Left ventricle myocardium inferior (tissue), 1 donor: Measurements from ENCODE around the gene MAP3K4. TPM values are rescaled to one million over a fixed set of nuclear protein-coding genes. Genes with fewer than 3 reads are reported as not detected.

ENCODE experiments used
- DNase-seq: peaks from one replicate; pipeline ENCODE4 v3.0.0-alpha.2; 2020
- H3K27ac ChIP-seq: fragments of 200-600 bp; replicated peaks from 2 replicates; pipeline ENCODE4 v1.8.0; 2021
- H3K27me3 ChIP-seq: fragments of 200-600 bp; 2 replicates; pipeline ENCODE4 v1.8.0; 2021; ENCODE audit warnings: low read depth
- H3K36me3 ChIP-seq: fragments of 200-600 bp; 2 replicates; pipeline ENCODE4 v1.8.0; 2021
- H3K4me1 ChIP-seq: fragments of 200-600 bp; 2 replicates; pipeline ENCODE4 v1.8.0; 2021
- H3K4me3 ChIP-seq: fragments of 200-600 bp; 2 replicates; pipeline ENCODE4 v1.8.0; 2021; ENCODE audit warnings: mild to moderate bottlenecking, moderate library complexity
- H3K9me3 ChIP-seq: fragments of 200-600 bp; replicated peaks from 2 replicates; pipeline ENCODE4 v1.8.0; 2021
- intact Hi-C: fragments of 100-400 bp; cut with micrococcal nuclease; formaldehyde crosslinking; loops from one replicate; pipeline ENCODE4 v1.11.0; 2022
- total RNA-seq: library from RNA; stranded (reverse); fragmentation: NEBNext Ultra II Directional; extraction: Animal tissue kit (Norgen Biotek cat#: 25700); gene quantifications from one replicate; pipeline ENCODE4 v1.2.1, GENCODE V29; 2021
- TF ChIP-seq, protein P1 (sequence below): fragments of 200-600 bp; IDR thresholded peaks from 2 replicates; pipeline ENCODE4 v1.8.0; 2021; ENCODE audit warnings: antibody characterized with exemption, mild to moderate bottlenecking, borderline replicate concordance
- donor health status: DM: no; HTN: yes; CAD: no; lungs with severe emphysema.

Gene MAP3K4
- total RNA-seq, 1 donor from 2014 or later = 37.1 TPM

- intact Hi-C loops = no loop called here
- no peak for DNase-seq
- TF ChIP-seq, protein P1, sequence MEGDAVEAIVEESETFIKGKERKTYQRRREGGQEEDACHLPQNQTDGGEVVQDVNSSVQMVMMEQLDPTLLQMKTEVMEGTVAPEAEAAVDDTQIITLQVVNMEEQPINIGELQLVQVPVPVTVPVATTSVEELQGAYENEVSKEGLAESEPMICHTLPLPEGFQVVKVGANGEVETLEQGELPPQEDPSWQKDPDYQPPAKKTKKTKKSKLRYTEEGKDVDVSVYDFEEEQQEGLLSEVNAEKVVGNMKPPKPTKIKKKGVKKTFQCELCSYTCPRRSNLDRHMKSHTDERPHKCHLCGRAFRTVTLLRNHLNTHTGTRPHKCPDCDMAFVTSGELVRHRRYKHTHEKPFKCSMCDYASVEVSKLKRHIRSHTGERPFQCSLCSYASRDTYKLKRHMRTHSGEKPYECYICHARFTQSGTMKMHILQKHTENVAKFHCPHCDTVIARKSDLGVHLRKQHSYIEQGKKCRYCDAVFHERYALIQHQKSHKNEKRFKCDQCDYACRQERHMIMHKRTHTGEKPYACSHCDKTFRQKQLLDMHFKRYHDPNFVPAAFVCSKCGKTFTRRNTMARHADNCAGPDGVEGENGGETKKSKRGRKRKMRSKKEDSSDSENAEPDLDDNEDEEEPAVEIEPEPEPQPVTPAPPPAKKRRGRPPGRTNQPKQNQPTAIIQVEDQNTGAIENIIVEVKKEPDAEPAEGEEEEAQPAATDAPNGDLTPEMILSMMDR = no peak
- Histone ChIP-seq H3K9me3 (no peaks in the 10 kb centered on the region), H3K27ac (no peak overlapping the region), H3K4me3 (no peak overlapping the region), H3K27me3 (no peaks in the 10 kb centered on the region), H3K4me1 (peaks cover 18% of the 10 kb centered on the region), H3K36me3 (peaks cover 64% of the 10 kb centered on the region)
Measured at GRCh38 chr6:161079566-161080262, 88.1 kb downstream of the MAP3K4 start.

- Histone ChIP-seq H3K4me3 (no peak overlapping the region), H3K27ac (no peak overlapping the region), H3K36me3 (peaks cover 71% of the 10 kb centered on the region), H3K27me3 (no peaks in the 10 kb centered on the region), H3K4me1 (peaks cover 11% of the 10 kb centered on the region), H3K9me3 (no peaks in the 10 kb centered on the region)
- intact Hi-C loops = no loop called here
- TF ChIP-seq, protein P1 = no peak
- no peak for DNase-seq
Measured at GRCh38 chr6:161080263-161080970, 88.8 kb downstream of the MAP3K4 start.

DNA sequence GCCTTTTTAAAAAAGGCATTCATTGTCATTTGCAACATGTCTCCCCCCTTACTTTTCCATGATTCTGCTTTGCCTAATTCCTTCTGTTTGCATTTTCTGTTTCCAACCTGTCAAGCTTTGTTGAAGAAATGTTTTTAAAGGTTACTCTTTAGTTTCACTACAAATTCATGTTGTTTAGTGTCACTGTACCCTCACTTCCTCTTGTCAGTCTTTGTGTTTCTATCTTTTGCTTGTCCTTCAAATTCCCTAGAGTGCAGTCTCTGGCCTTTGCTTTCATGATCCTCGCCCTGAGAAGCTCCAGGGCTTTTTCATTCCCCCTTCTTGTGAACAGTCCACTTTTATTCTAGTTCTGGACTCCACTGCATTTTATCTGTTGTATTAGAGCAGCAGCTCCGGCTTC, 90.6 kb downstream of the MAP3K4 start:
- H3K4me3 ChIP-seq = no peak overlapping the region
- TF ChIP-seq, protein P1 = no peak
- intact Hi-C loops = no loop called here
- H3K27ac ChIP-seq = peak overlapping the region; percentile 29
- H3K4me1 ChIP-seq = no peaks in the 10 kb centered on the region
- H3K9me3 ChIP-seq = no peaks in the 10 kb centered on the region
- DNase-seq = no peak
- H3K36me3 ChIP-seq = peaks cover 86% of the 10 kb centered on the region
- no peaks in the 10 kb centered on the region for H3K27me3 ChIP-seq

- H3K4me3 ChIP-seq = no peak overlapping the region
- intact Hi-C loops = no loop called here
- DNase-seq = no peak
- peaks cover 98% of the 10 kb centered on the region for H3K36me3 ChIP-seq
- TF ChIP-seq, protein P1 = no peak
- H3K27me3 ChIP-seq = no peaks in the 10 kb centered on the region
- H3K9me3 ChIP-seq = no peaks in the 10 kb centered on the region
- H3K27ac ChIP-seq = no peak overlapping the region
- no peaks in the 10 kb centered on the region for H3K4me1 ChIP-seq
Measured at GRCh38 chr6:161085246-161085645, 93.7 kb downstream of the MAP3K4 start.

DNA sequence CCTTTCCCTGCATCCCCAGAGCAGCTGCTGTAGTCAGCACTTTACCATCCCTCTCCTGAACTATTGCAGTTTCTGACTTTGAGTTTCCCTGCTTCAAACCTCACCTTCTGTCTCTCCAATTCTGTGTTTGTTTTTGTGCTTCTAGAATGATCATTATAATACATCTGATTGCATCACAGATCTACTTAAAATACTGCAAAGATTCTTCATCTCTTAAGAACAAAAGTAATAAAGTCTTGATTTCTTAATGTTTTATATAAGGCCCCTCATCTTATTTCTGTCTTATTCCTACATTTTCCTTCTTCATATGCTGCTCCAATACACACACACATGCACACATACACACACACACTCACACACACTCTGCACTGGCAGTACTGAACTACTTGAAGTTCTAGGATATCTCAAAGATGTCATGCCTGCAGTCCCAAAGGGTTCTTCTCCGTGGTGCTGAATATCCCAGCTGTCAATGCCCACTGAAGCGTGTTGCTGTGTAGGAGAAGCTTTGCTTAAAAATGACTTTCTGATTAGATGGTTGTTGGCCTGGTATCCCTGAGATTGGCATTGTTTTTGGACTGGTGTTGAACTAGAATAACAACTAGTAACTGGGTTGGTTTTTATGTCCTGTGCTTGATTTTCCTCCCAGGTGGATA, 97.2 kb downstream of the MAP3K4 start:
- Histone ChIP-seq H3K4me1 (no peaks in the 10 kb centered on the region), H3K27ac (no peak overlapping the region), H3K4me3 (no peak overlapping the region), H3K27me3 (no peaks in the 10 kb centered on the region), H3K36me3 (peaks cover 97% of the 10 kb centered on the region), H3K9me3 (no peaks in the 10 kb centered on the region)
- TF ChIP-seq, protein P1 = no peak
- no peak for DNase-seq
- intact Hi-C loops = no loop called here
